ENCODE data around the gene FFAR3.

The FFAR3 gene

GRCh38 chr19:35379992-35380391 lies 21.7 kb downstream of the FFAR3 start:
- H3K4me1 ChIP-seq (ENCODE audit: insufficient read depth, low read length, severe bottlenecking), result no peaks in the 10 kb centered on the region
- no peak overlapping the region for H3K4me3 ChIP-seq (ENCODE audit: low read depth, low read length, poor library complexity, severe bottlenecking)
- no peaks in the 10 kb centered on the region for H3K9me2 ChIP-seq (ENCODE audit: low read depth, low read length)
- no peaks in the 10 kb centered on the region for H4K20me1 ChIP-seq (ENCODE audit: insufficient read depth, low read length)
- no peaks in the 10 kb centered on the region for H3K36me3 ChIP-seq (ENCODE audit: insufficient read depth, low read length)
- H3K4me2 ChIP-seq (ENCODE audit: low read length), result no peak overlapping the region
- H3K27me3 ChIP-seq (ENCODE audit: insufficient read depth, low read length), result peaks cover 3% of the 10 kb centered on the region; the same call in 1 of the 2 replicates
- no peaks in the 10 kb centered on the region for H3F3A ChIP-seq (ENCODE audit: insufficient read depth, low read length)
- H2AFZ ChIP-seq (ENCODE audit: low read length), result no peak overlapping the region
- no peaks in the 10 kb centered on the region for H3K79me2 ChIP-seq (ENCODE audit: insufficient read depth, low read length)
- peaks cover 8% of the 10 kb centered on the region; the same call in 1 of the 2 replicates for H3K9me3 ChIP-seq (ENCODE audit: low read length)
- TF ChIP-seq EZH2 (IDR thresholded peaks at IDR 0.05; ENCODE audit: borderline replicate concordance, low read length), result no peak
- TF ChIP-seq, protein P1, sequence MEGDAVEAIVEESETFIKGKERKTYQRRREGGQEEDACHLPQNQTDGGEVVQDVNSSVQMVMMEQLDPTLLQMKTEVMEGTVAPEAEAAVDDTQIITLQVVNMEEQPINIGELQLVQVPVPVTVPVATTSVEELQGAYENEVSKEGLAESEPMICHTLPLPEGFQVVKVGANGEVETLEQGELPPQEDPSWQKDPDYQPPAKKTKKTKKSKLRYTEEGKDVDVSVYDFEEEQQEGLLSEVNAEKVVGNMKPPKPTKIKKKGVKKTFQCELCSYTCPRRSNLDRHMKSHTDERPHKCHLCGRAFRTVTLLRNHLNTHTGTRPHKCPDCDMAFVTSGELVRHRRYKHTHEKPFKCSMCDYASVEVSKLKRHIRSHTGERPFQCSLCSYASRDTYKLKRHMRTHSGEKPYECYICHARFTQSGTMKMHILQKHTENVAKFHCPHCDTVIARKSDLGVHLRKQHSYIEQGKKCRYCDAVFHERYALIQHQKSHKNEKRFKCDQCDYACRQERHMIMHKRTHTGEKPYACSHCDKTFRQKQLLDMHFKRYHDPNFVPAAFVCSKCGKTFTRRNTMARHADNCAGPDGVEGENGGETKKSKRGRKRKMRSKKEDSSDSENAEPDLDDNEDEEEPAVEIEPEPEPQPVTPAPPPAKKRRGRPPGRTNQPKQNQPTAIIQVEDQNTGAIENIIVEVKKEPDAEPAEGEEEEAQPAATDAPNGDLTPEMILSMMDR (IDR thresholded peaks at IDR 0.05; ENCODE audit: low read length), result no peak
- H3K27ac ChIP-seq (ENCODE audit: low read depth, low read length, poor library complexity, severe bottlenecking), result no peak overlapping the region
- no peak overlapping the region for H3K9ac ChIP-seq (ENCODE audit: low read length)

GRCh38 chr19:35380450-35381124 lies 22.3 kb downstream of the FFAR3 start:
- Histone ChIP-seq H3K4me1 (ENCODE audit: insufficient read depth, low read length, severe bottlenecking) (no peaks in the 10 kb centered on the region), H3K9me2 (ENCODE audit: low read depth, low read length) (no peaks in the 10 kb centered on the region), H3K4me3 (ENCODE audit: low read depth, low read length, poor library complexity, severe bottlenecking) (no peak overlapping the region), H3K79me2 (ENCODE audit: insufficient read depth, low read length) (no peaks in the 10 kb centered on the region), H3K27ac (ENCODE audit: low read depth, low read length, poor library complexity, severe bottlenecking) (no peak overlapping the region), H3K36me3 (ENCODE audit: insufficient read depth, low read length) (no peaks in the 10 kb centered on the region), H3K4me2 (ENCODE audit: low read length) (no peak overlapping the region), H3K9ac (ENCODE audit: low read length) (no peak overlapping the region), H3F3A (ENCODE audit: insufficient read depth, low read length) (no peaks in the 10 kb centered on the region), H4K20me1 (ENCODE audit: insufficient read depth, low read length) (no peaks in the 10 kb centered on the region), H3K27me3 (ENCODE audit: insufficient read depth, low read length) (peaks cover 3% of the 10 kb centered on the region; the same call in 1 of the 2 replicates), H2AFZ (ENCODE audit: low read length) (no peak overlapping the region), H3K9me3 (ENCODE audit: low read length) (peaks cover 8% of the 10 kb centered on the region; the same call in 1 of the 2 replicates)
- TF ChIP-seq, protein P1 (IDR thresholded peaks at IDR 0.05; ENCODE audit: low read length), result no peak
- TF ChIP-seq EZH2 (IDR thresholded peaks at IDR 0.05; ENCODE audit: borderline replicate concordance, low read length), result no peak

- H3K27ac ChIP-seq (ENCODE audit: low read depth, low read length, poor library complexity, severe bottlenecking), result no peak overlapping the region
- H3K9me3 ChIP-seq (ENCODE audit: low read length), result peaks cover 8% of the 10 kb centered on the region; the same call in 1 of the 2 replicates
- no peaks in the 10 kb centered on the region for H3K27me3 ChIP-seq (ENCODE audit: insufficient read depth, low read length)
- no peaks in the 10 kb centered on the region for H3K9me2 ChIP-seq (ENCODE audit: low read depth, low read length)
- TF ChIP-seq, protein P1 (IDR thresholded peaks at IDR 0.05; ENCODE audit: low read length), result no peak
- TF ChIP-seq EZH2 (IDR thresholded peaks at IDR 0.05; ENCODE audit: borderline replicate concordance, low read length), result no peak
- no peaks in the 10 kb centered on the region for H3K36me3 ChIP-seq (ENCODE audit: insufficient read depth, low read length)
- no peak overlapping the region for H3K9ac ChIP-seq (ENCODE audit: low read length)
- no peaks in the 10 kb centered on the region for H3K79me2 ChIP-seq (ENCODE audit: insufficient read depth, low read length)
- H3F3A ChIP-seq (ENCODE audit: insufficient read depth, low read length), result no peaks in the 10 kb centered on the region
- H3K4me1 ChIP-seq (ENCODE audit: insufficient read depth, low read length, severe bottlenecking), result no peaks in the 10 kb centered on the region
- no peak overlapping the region for H3K4me3 ChIP-seq (ENCODE audit: low read depth, low read length, poor library complexity, severe bottlenecking)
- H4K20me1 ChIP-seq (ENCODE audit: insufficient read depth, low read length), result no peaks in the 10 kb centered on the region
- H2AFZ ChIP-seq (ENCODE audit: low read length), result no peak overlapping the region
- H3K4me2 ChIP-seq (ENCODE audit: low read length), result no peak overlapping the region
Measured at GRCh38 chr19:35381318-35381717, 23.1 kb downstream of the FFAR3 start.

Data from OCI-LY1 (cell line).